Peyer's patch (tissue), 4 donors: Measurements from ENCODE around the gene WWOX.

ENCODE experiments used
- POLR2A ChIP-seq, 2 donors: fragments of 450-650 bp; IDR thresholded peaks; one replicate each; pipeline ENCODE4 v1.5.1; 2017; ENCODE audit warnings: antibody characterized with exemption in 2 of 2, mild to moderate bottlenecking in 2 of 2, moderate library complexity in 2 of 2
- TF ChIP-seq, protein P1 (sequence below), 6 experiments: fragments of 450-650 bp in 4 of 6; fragments of 200-600 bp in 2 of 6; sonication (generic) in 1 of 6; IDR thresholded peaks; one replicate each; pipeline ENCODE4 v1.5.1; 2017 to 2019; ENCODE audit warnings: antibody characterized with exemption in 6 of 6, mild to moderate bottlenecking in 3 of 6, moderate library complexity in 1 of 6

DNA sequence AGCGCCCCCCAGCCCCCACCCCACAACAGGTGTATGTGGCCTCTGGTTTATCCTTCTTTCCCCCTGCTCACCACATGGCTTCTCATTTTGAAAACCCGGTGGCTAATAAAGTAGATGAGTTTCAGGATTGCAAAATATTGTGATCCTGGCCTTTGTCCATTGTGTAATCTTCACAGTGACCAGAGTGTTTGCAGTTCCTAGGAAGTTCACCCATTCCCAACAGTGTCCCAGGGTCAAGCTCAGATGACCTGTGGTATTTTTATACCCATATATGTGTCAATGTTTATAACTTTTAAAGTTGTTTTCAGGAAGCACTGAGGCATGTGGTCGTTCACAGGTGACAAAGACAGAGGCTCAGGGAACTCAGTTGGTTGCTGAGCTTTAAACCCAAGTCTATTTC is 721.9 kb downstream of the WWOX start:
- TF ChIP-seq, protein P1, sequence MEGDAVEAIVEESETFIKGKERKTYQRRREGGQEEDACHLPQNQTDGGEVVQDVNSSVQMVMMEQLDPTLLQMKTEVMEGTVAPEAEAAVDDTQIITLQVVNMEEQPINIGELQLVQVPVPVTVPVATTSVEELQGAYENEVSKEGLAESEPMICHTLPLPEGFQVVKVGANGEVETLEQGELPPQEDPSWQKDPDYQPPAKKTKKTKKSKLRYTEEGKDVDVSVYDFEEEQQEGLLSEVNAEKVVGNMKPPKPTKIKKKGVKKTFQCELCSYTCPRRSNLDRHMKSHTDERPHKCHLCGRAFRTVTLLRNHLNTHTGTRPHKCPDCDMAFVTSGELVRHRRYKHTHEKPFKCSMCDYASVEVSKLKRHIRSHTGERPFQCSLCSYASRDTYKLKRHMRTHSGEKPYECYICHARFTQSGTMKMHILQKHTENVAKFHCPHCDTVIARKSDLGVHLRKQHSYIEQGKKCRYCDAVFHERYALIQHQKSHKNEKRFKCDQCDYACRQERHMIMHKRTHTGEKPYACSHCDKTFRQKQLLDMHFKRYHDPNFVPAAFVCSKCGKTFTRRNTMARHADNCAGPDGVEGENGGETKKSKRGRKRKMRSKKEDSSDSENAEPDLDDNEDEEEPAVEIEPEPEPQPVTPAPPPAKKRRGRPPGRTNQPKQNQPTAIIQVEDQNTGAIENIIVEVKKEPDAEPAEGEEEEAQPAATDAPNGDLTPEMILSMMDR (IDR thresholded peaks at IDR 0.05): no peak
- no peak for TF ChIP-seq POLR2A (IDR thresholded peaks at IDR 0.05)
